Measurements from ENCODE around the gene TACC2. TPM values are rescaled to one million over a fixed set of nuclear protein-coding genes. Genes with fewer than 3 reads are reported as not detected.

TACC2 gene
- total and polyA plus RNA-seq, 2 donors (not counting 1 experiment from before 2014, with no cell fraction given): not detected

DNA sequence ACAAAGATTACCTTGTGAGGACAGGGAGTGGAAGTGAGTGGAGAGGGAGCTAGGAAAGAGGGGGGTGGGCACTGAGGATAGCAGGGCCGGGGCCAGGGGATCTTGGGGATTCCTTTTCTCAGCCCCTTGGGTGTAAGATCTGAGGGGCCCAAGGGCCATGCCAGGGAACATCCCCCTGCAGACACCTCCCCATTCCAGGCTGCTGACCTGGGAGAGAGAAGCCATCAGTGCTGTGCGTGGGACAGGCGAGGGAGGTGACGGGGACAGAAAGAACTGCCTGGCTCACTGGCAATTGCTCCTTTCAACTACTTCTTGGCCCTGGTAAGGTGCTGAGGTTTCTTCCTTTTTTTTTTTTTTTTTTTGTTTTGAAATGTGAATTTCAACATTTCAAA, 270.1 kb downstream of the TACC2 start:
- H3K9me3 ChIP-seq (ENCODE audit: control extremely low read depth in 1 of 3, control insufficient read depth in 2 of 3, insufficient read depth in 1 of 3, low read length in 2 of 3): peaks cover 0 to 10% (median 4%) of the 10 kb centered on the region in 3 donors
- H3K27ac ChIP-seq (ENCODE audit: low read length in 2 of 2): no peak overlapping the region
- no peak for TF ChIP-seq CTCF (IDR thresholded peaks at IDR 0.05)
- TF ChIP-seq EZH2 (IDR thresholded peaks at IDR 0.05; ENCODE audit: borderline replicate concordance, insufficient read depth, low read depth, low read length, poor library complexity, severe bottlenecking): no peak
- ATAC-seq (ENCODE audit: low read depth) (no peak), DNase-seq (no peak)
- no peaks in the 10 kb centered on the region for H3K27me3 ChIP-seq (replicated peaks in 1 of 4; ENCODE audit: control extremely low read depth in 1 of 4, control insufficient read depth in 3 of 4, insufficient read depth in 4 of 4, low read length in 3 of 4)
- H3K4me3 Mint-ChIP-seq: no peak overlapping the region
- peaks cover 6% of the 10 kb centered on the region for H3K9me3 Mint-ChIP-seq (ENCODE audit: insufficient read depth)
- ChIA-PET POLR2A (no interaction called here), CTCF (interaction anchor here (0.9 kb wide), 1 partner anchor 9 kb away, joined by 3 read pairs; no protein-coding TSS in a partner anchor)
- H3K27ac Mint-ChIP-seq: no peak overlapping the region
- H3K4me1 ChIP-seq (ENCODE audit: control insufficient read depth in 2 of 2, insufficient read depth in 2 of 2, low read length in 2 of 2): no peaks in the 10 kb centered on the region
- H3K4me3 ChIP-seq (ENCODE audit: control extremely low read depth in 1 of 5, extremely low read depth in 1 of 5, insufficient read depth in 1 of 5, low read depth in 2 of 5, low read length in 4 of 5): no peak overlapping the region
- H3K4me1 Mint-ChIP-seq: no peaks in the 10 kb centered on the region
- no peaks in the 10 kb centered on the region for H3K36me3 ChIP-seq (replicated peaks in 1 of 2; ENCODE audit: control extremely low read depth in 1 of 2, control insufficient read depth in 1 of 2, extremely low read depth in 1 of 2, insufficient read depth in 2 of 2, low read length in 1 of 2)
- intact Hi-C loops (cut with micrococcal nuclease): no loop called here
- no peak overlapping the region for H3K4me2 ChIP-seq (replicated peaks; ENCODE audit: low read depth, low read length, poor library complexity, severe bottlenecking)
- H4K20me1 ChIP-seq (ENCODE audit: control insufficient read depth, insufficient read depth, low read length, poor library complexity, severe bottlenecking): no peaks in the 10 kb centered on the region
- WGBS (ENCODE audit: insufficient coverage): no CpG with 5 or more reads among the region's 4 CpGs
- no peak overlapping the region for H2AFZ ChIP-seq (ENCODE audit: insufficient read depth, low read depth, low read length, poor library complexity, severe bottlenecking)
- H3K79me2 ChIP-seq (ENCODE audit: control insufficient read depth, insufficient read depth, low read length): no peaks in the 10 kb centered on the region
- H3K27me3 Mint-ChIP-seq: peaks cover 11% of the 10 kb centered on the region
- no peak overlapping the region for H3K9ac ChIP-seq (ENCODE audit: low read length)

- intact Hi-C loops (cut with micrococcal nuclease): no loop called here
These were observed 272.6 kb downstream of the TACC2 start for GRCh38 chr10:122261584-122261983.

More at GRCh38 chr10:122261584-122261983, 272.6 kb downstream of the TACC2 start:
- CTCF ChIA-PET: no interaction called here
- Histone ChIP-seq H2AFZ (ENCODE audit: insufficient read depth, low read depth, low read length, poor library complexity, severe bottlenecking) (no peak overlapping the region), H3K9ac (ENCODE audit: low read length) (no peak overlapping the region), H3K27me3 (replicated peaks in 1 of 4; ENCODE audit: control extremely low read depth in 1 of 4, control insufficient read depth in 3 of 4, insufficient read depth in 4 of 4, low read length in 3 of 4) (peaks cover 0 to 3% (median 0%) of the 10 kb centered on the region in 4 experiments), H4K20me1 (ENCODE audit: control insufficient read depth, insufficient read depth, low read length, poor library complexity, severe bottlenecking) (no peaks in the 10 kb centered on the region), H3K4me2 (replicated peaks; ENCODE audit: low read depth, low read length, poor library complexity, severe bottlenecking) (no peak overlapping the region), H3K79me2 (ENCODE audit: control insufficient read depth, insufficient read depth, low read length) (no peaks in the 10 kb centered on the region), H3K4me3 (ENCODE audit: control extremely low read depth in 1 of 5, extremely low read depth in 1 of 5, insufficient read depth in 1 of 5, low read depth in 2 of 5, low read length in 4 of 5) (no peak overlapping the region), H3K9me3 (ENCODE audit: control extremely low read depth in 1 of 3, control insufficient read depth in 2 of 3, insufficient read depth in 1 of 3, low read length in 2 of 3) (peaks cover 0 to 10% (median 4%) of the 10 kb centered on the region in 3 donors), H3K36me3 (replicated peaks in 1 of 2; ENCODE audit: control extremely low read depth in 1 of 2, control insufficient read depth in 1 of 2, extremely low read depth in 1 of 2, insufficient read depth in 2 of 2, low read length in 1 of 2) (no peaks in the 10 kb centered on the region), H3K4me1 (ENCODE audit: control insufficient read depth in 2 of 2, insufficient read depth in 2 of 2, low read length in 2 of 2) (no peaks in the 10 kb centered on the region), H3K27ac (ENCODE audit: low read length in 2 of 2) (no peak overlapping the region)
- no peak overlapping the region for H3K27ac Mint-ChIP-seq
- POLR2A ChIA-PET: no interaction called here
- ATAC-seq (ENCODE audit: low read depth) (no peak), DNase-seq (no peak)
- H3K9me3 Mint-ChIP-seq (ENCODE audit: insufficient read depth): peaks cover 6% of the 10 kb centered on the region
- TF ChIP-seq CTCF (IDR thresholded peaks at IDR 0.05): no peak
- no peak for TF ChIP-seq EZH2 (IDR thresholded peaks at IDR 0.05; ENCODE audit: borderline replicate concordance, insufficient read depth, low read depth, low read length, poor library complexity, severe bottlenecking)
- peaks cover 18% of the 10 kb centered on the region for H3K27me3 Mint-ChIP-seq
- H3K4me1 Mint-ChIP-seq: no peaks in the 10 kb centered on the region
- H3K4me3 Mint-ChIP-seq: no peak overlapping the region
- no CpG with 5 or more reads among the region's 1 CpG for WGBS (ENCODE audit: insufficient coverage)

Data from B cell (primary cell).